Gastrocnemius medialis (tissue), 4 donors: ENCODE results near the gene ATRNL1. TPM values are rescaled to one million over a fixed set of nuclear protein-coding genes. Genes with fewer than 3 reads are reported as not detected.

ENCODE experiments used
- ATAC-seq, 2 donors: fragments of 150-250 bp; one replicate each; pipeline ENCODE4 v1.9.1; 2016
- DNase-seq, 2 donors: peaks; one replicate each; pipeline ENCODE4 v3.0.0-alpha.2; 2019
- H3K27ac ChIP-seq, 4 donors: fragments of 200-600 bp; sonication (generic); 1 replicate in 1 of 4; 2 replicates in 3 of 4; pipeline ENCODE4 v1.5.1; 2016 to 2018; ENCODE audit warnings: mild to moderate bottlenecking in 2 of 4, moderate library complexity in 1 of 4
- H3K27me3 ChIP-seq, 3 donors: fragments of 200-600 bp; sonication (generic) in 2 of 3; 1 replicate in 1 of 3; 2 replicates in 2 of 3; pipeline versions ENCODE4 v1.5.1 to v1.6.0; 2016 to 2019; ENCODE audit warnings: mild to moderate bottlenecking in 1 of 3, moderate library complexity in 1 of 3
- H3K36me3 ChIP-seq, 2 donors: fragments of 200-600 bp; sonication (generic) in 1 of 2; one replicate each; pipeline ENCODE4 v1.5.1; 2017 to 2018
- H3K4me1 ChIP-seq, 2 donors: fragments of 200-600 bp; sonication (generic) in 1 of 2; one replicate each; pipeline ENCODE4 v1.5.1; 2016 to 2017; ENCODE audit warnings: mild to moderate bottlenecking in 2 of 2
- H3K4me3 ChIP-seq, 4 donors: fragments of 200-600 bp; sonication (generic) in 3 of 4; 1 replicate in 1 of 4; 2 replicates in 3 of 4; pipeline ENCODE4 v1.5.1; 2016 to 2019; ENCODE audit warnings: mild to moderate bottlenecking in 2 of 4
- H3K9me3 ChIP-seq, 3 donors: fragments of 200-600 bp; sonication (generic) in 2 of 3; 1 replicate in 1 of 3; 2 replicates in 2 of 3; pipeline ENCODE4 v1.5.1; 2016 to 2019
- POLR2A ChIP-seq, 2 donors: fragments of 450-650 bp; IDR thresholded peaks; one replicate each; pipeline ENCODE4 v1.6.1; 2017; ENCODE audit warnings: antibody characterized with exemption in 2 of 2, mild to moderate bottlenecking in 2 of 2, moderate library complexity in 2 of 2
- in situ Hi-C, 4 donors: fragments of 200-750 bp; cut with MboI; loops; one replicate each; pipeline versions ENCODE4 v1.15.0 to v1.8.0; 2017; ENCODE audit warnings: low sequenced_read_pairs in 4 of 4
- intact Hi-C: fragments of 100-400 bp; cut with DNase I; formaldehyde crosslinking; loops from one replicate; pipeline ENCODE4 v1.15.1; 2023; ENCODE audit warnings: low total_unique reads
- total RNA-seq, 4 donors: library from RNA; depleted of rRNA; stranded (reverse); fragments of >200 nt; gene quantifications; one replicate each; pipeline versions ENCODE4 v1.1.0 to v1.2.3, GENCODE V29; 2016
- TF ChIP-seq, protein P1 (sequence below), 5 experiments: fragments of 450-650 bp in 3 of 5; fragments of 200-600 bp in 2 of 5; sonication (generic) in 2 of 5; IDR thresholded peaks in 4 of 5; conservative IDR thresholded peaks in 1 of 5; 1 replicate in 4 of 5; 2 replicates in 1 of 5; pipeline ENCODE4 v1.5.1; 2016 to 2019; ENCODE audit warnings: antibody characterized with exemption in 5 of 5, mild to moderate bottlenecking in 3 of 5, moderate library complexity in 3 of 5

The ATRNL1 gene, protein sequence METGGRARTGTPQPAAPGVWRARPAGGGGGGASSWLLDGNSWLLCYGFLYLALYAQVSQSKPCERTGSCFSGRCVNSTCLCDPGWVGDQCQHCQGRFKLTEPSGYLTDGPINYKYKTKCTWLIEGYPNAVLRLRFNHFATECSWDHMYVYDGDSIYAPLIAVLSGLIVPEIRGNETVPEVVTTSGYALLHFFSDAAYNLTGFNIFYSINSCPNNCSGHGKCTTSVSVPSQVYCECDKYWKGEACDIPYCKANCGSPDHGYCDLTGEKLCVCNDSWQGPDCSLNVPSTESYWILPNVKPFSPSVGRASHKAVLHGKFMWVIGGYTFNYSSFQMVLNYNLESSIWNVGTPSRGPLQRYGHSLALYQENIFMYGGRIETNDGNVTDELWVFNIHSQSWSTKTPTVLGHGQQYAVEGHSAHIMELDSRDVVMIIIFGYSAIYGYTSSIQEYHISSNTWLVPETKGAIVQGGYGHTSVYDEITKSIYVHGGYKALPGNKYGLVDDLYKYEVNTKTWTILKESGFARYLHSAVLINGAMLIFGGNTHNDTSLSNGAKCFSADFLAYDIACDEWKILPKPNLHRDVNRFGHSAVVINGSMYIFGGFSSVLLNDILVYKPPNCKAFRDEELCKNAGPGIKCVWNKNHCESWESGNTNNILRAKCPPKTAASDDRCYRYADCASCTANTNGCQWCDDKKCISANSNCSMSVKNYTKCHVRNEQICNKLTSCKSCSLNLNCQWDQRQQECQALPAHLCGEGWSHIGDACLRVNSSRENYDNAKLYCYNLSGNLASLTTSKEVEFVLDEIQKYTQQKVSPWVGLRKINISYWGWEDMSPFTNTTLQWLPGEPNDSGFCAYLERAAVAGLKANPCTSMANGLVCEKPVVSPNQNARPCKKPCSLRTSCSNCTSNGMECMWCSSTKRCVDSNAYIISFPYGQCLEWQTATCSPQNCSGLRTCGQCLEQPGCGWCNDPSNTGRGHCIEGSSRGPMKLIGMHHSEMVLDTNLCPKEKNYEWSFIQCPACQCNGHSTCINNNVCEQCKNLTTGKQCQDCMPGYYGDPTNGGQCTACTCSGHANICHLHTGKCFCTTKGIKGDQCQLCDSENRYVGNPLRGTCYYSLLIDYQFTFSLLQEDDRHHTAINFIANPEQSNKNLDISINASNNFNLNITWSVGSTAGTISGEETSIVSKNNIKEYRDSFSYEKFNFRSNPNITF (N-terminal part only)
- total RNA-seq: 10 to 100 TPM in 1 of 4 donors, 1 to 10 TPM in 3; 1.6 to 10.8 (median 3.8) TPM

DNA sequence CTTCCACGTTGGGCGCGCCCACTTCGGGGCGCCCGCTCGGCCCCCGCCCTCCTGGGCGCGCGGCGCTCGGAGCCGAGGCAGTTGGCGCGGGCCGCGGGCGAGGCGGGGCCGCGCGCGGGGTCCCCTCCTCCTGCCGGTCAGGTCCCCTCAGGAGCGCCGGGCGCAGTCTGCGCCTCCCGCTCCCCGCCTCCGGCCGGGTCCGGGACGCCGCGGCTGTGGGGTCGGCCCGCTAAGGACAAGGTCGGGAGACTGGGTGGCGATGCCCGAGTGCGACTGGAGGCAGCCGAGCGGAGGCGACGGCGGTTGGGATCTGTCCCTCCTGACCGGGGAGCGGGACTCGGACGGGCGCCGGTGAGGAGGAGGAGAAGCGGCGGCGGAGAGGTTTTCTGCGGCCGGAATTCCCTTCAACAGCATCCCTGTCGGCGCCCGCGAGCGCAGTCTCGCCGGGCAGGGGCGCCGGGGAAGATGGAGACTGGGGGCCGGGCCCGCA, at the start of gene ATRNL1:
Gene ATRNL1 (plus strand): TSS at position 80 of the 490 bp plus-strand sequence. CDS start 386 bp downstream, at position 466.
- DNase-seq (peak in 1 of 2 donors; percentile 19), ATAC-seq (peak; percentile 68 to 83)
- Histone ChIP-seq H3K9me3 (no peaks in the 10 kb centered on the region), H3K27ac (peak within 1 kb of the TSS; percentile 51 to 80 (median 54)), H3K4me1 (peaks cover 4 to 6% of the 10 kb centered on the region in 2 donors), H3K27me3 (peaks cover 8 to 32% (median 19%) of the 10 kb centered on the region in 3 donors), H3K4me3 (peak within 1 kb of the TSS; percentile 57 to 89 (median 66)), H3K36me3 (no peaks in the 10 kb centered on the region)
- TF ChIP-seq POLR2A (IDR thresholded peaks at IDR 0.05): peak; percentile 19 to 32
- TF ChIP-seq, protein P1, sequence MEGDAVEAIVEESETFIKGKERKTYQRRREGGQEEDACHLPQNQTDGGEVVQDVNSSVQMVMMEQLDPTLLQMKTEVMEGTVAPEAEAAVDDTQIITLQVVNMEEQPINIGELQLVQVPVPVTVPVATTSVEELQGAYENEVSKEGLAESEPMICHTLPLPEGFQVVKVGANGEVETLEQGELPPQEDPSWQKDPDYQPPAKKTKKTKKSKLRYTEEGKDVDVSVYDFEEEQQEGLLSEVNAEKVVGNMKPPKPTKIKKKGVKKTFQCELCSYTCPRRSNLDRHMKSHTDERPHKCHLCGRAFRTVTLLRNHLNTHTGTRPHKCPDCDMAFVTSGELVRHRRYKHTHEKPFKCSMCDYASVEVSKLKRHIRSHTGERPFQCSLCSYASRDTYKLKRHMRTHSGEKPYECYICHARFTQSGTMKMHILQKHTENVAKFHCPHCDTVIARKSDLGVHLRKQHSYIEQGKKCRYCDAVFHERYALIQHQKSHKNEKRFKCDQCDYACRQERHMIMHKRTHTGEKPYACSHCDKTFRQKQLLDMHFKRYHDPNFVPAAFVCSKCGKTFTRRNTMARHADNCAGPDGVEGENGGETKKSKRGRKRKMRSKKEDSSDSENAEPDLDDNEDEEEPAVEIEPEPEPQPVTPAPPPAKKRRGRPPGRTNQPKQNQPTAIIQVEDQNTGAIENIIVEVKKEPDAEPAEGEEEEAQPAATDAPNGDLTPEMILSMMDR (IDR thresholded peaks at IDR 0.05 in 4 of 5, conservative IDR thresholded peaks at IDR 0.05 in 1 of 5): no peak
- intact Hi-C loops: no loop called here
- in situ Hi-C loops: no loop called here

DNA sequence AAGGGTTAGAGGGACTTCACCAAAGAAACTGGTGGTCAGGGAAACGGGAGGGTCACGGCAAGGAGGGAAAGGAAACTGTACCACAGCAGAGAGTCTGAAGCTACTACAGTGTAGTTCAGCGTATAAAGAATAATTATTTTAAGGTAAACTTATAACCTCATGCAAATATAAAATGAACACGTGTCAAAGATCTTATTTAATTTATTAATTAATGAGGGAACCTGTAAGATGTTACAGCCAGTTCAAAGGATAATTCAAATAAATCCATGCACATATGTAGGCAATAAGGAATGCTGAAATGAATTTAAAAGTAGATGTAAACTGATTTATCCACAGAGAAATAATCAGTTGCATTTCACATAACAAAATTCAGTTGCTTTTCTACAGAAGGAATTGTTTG, 49.4 kb upstream of the ATRNL1 start:
- Histone ChIP-seq H3K36me3 (no peaks in the 10 kb centered on the region), H3K4me1 (peaks cover 0 to 5% of the 10 kb centered on the region in 2 donors), H3K4me3 (no peak overlapping the region), H3K27ac (no peak overlapping the region), H3K9me3 (no peaks in the 10 kb centered on the region), H3K27me3 (no peaks in the 10 kb centered on the region)
- ATAC-seq (no peak), DNase-seq (no peak)
- in situ Hi-C loops: no loop called here
- TF ChIP-seq POLR2A (IDR thresholded peaks at IDR 0.05): no peak
- TF ChIP-seq, protein P1 (IDR thresholded peaks at IDR 0.05 in 4 of 5, conservative IDR thresholded peaks at IDR 0.05 in 1 of 5): no peak
- intact Hi-C loops: no loop called here

DNA sequence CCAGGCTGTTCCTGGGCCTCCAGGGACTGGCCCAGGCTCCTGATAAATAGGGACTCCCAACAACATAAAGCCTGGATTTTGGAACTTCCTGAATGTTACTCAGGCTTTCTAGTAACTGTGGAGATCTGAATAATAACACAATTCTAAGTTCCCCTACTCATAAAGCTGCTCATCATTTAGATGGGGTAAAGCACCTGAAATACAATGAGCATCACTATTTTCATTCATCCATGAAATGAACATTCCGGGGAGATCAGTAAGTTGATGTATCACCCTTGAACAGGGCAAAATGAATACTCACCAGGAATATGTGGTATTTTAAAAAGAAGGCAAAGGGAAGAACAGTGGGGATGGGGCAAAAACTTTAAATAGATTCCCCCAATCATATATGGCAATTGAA, 48.3 kb upstream of the ATRNL1 start:
- no peak for DNase-seq
- H3K36me3 ChIP-seq: no peaks in the 10 kb centered on the region
- in situ Hi-C loops: no loop called here

DNA sequence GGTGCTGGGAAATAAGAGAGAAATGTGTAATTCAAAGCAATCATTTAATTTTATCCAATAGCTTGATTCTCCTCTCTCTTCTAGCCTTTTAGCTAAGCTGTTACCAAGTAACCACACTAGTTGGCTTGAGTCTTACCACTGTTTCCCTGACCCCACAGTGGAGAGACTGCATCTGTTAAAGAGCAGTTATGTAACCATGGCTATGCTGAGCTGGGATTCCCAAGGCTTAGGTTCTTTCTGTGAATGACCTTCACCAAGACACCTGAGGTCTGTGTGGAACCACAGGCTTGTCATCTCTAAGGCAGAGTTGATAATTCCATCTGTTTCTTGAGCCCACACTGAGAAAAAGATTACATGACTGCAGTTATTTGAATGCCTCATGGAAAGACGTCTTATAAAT, 47.7 kb upstream of the ATRNL1 start:
- no peaks in the 10 kb centered on the region for H3K9me3 ChIP-seq
- no peak for ATAC-seq
- in situ Hi-C loops (no loop called here), intact Hi-C loops (no loop called here)
- peak overlapping the region in 2 of 4 donors; percentile 57 to 63 for H3K27ac ChIP-seq
- H3K27me3 ChIP-seq: no peaks in the 10 kb centered on the region
- peaks cover 0 to 5% of the 10 kb centered on the region in 2 donors for H3K4me1 ChIP-seq
- no peaks in the 10 kb centered on the region for H3K36me3 ChIP-seq
- DNase-seq: no peak
- TF ChIP-seq, protein P1 (IDR thresholded peaks at IDR 0.05 in 4 of 5, conservative IDR thresholded peaks at IDR 0.05 in 1 of 5): no peak
- no peak for TF ChIP-seq POLR2A (IDR thresholded peaks at IDR 0.05)
- no peak overlapping the region for H3K4me3 ChIP-seq

More for the DNA sequence above, 48.3 kb upstream of the ATRNL1 start:
- Histone ChIP-seq H3K27me3 (no peaks in the 10 kb centered on the region), H3K4me3 (no peak overlapping the region), H3K9me3 (no peaks in the 10 kb centered on the region), H3K4me1 (peaks cover 0 to 5% of the 10 kb centered on the region in 2 donors), H3K27ac (no peak overlapping the region)
- TF ChIP-seq, protein P1 (IDR thresholded peaks at IDR 0.05 in 4 of 5, conservative IDR thresholded peaks at IDR 0.05 in 1 of 5): no peak
- TF ChIP-seq POLR2A (IDR thresholded peaks at IDR 0.05): no peak
- no peak for ATAC-seq
- intact Hi-C loops: no loop called here
